ENCODE results near the gene MAN2A1.

DNA sequence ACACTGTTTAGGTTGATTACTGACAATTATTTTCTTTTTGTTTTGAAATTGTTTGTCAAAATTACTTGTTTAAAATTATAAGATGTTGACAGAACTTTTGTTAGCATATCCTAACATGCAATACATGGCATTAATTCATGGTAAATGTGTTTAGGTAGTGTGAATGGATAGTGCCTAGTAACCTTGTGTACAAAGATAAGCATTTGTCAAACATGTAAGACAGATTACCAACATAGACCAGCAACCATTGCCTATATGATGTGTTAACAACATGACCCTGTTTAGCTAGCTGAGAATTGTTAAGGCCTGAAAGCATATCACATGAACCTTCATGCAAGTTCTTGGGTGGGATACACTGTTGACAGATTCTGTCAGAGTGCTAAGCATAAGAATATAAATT, 13.4 kb downstream of the MAN2A1 start:
- TF ChIP-seq, protein P1, sequence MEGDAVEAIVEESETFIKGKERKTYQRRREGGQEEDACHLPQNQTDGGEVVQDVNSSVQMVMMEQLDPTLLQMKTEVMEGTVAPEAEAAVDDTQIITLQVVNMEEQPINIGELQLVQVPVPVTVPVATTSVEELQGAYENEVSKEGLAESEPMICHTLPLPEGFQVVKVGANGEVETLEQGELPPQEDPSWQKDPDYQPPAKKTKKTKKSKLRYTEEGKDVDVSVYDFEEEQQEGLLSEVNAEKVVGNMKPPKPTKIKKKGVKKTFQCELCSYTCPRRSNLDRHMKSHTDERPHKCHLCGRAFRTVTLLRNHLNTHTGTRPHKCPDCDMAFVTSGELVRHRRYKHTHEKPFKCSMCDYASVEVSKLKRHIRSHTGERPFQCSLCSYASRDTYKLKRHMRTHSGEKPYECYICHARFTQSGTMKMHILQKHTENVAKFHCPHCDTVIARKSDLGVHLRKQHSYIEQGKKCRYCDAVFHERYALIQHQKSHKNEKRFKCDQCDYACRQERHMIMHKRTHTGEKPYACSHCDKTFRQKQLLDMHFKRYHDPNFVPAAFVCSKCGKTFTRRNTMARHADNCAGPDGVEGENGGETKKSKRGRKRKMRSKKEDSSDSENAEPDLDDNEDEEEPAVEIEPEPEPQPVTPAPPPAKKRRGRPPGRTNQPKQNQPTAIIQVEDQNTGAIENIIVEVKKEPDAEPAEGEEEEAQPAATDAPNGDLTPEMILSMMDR (IDR thresholded peaks at IDR 0.05): no peak
- TF ChIP-seq POLR2A (IDR thresholded peaks at IDR 0.05): no peak

All from right lobe of liver (tissue), 4 donors.